Activated T-cell treated with anti-CD3 and anti-CD28 coated beads, Interleukin-2, amount 50 U/mL, for 48 hours (primary cell): ENCODE results near the gene HSPB1.
A peak's percentile ranks its signal among the peaks of the same experiment; 100 is the strongest.
"Not testable (repeated sequence)": the region's sequence is repeated elsewhere in the genome, so short reads cannot be mapped to it uniquely, and the experiment has no call there.

ENCODE experiments used
- DNase-seq, 2 experiments: peaks; one replicate each; pipeline ENCODE4 v3.0.0-alpha.2; 2020

The HSPB1 gene

GRCh38 chr7:76310102-76310957, 7.9 kb downstream of the HSPB1 start:
- DNase-seq = no peak

GRCh38 chr7:76311838-76312237, 9.4 kb downstream of the HSPB1 start:
- DNase-seq = not testable (repeated sequence)

- peak; percentile 97 to 99 for DNase-seq
These were observed 11.7 kb downstream of the HSPB1 start for GRCh38 chr7:76314042-76314721.

- DNase-seq = not testable (repeated sequence)
These were observed 12.3 kb downstream of the HSPB1 start for GRCh38 chr7:76314740-76315139.

- no peak for DNase-seq
These were observed 12.9 kb downstream of the HSPB1 start for GRCh38 chr7:76315364-76315763.

- no peak for DNase-seq
These were observed 14.7 kb downstream of the HSPB1 start for GRCh38 chr7:76316984-76317781.

- DNase-seq = peak; percentile 94 to 96
These were observed 15.5 kb downstream of the HSPB1 start for GRCh38 chr7:76317782-76318487.

GRCh38 chr7:76318488-76319353, 16.2 kb downstream of the HSPB1 start:
- peak; percentile 82 for DNase-seq

- DNase-seq = no peak
These were observed 22.6 kb downstream of the HSPB1 start for GRCh38 chr7:76325092-76325491.

- DNase-seq = no peak
These were observed 23.3 kb downstream of the HSPB1 start for GRCh38 chr7:76325811-76326210.

- DNase-seq = no peak
These were observed 24.3 kb downstream of the HSPB1 start for GRCh38 chr7:76326646-76327233.

- DNase-seq = no peak
These were observed 25.1 kb downstream of the HSPB1 start for GRCh38 chr7:76327610-76328009.

- no peak for DNase-seq
These were observed 25.9 kb downstream of the HSPB1 start for GRCh38 chr7:76328389-76328788.

- DNase-seq = no peak
These were observed 27.0 kb downstream of the HSPB1 start for GRCh38 chr7:76329479-76329878.

GRCh38 chr7:76330261-76330660, 27.8 kb downstream of the HSPB1 start:
- DNase-seq = no peak

GRCh38 chr7:76330673-76331072, 28.2 kb downstream of the HSPB1 start:
- no peak for DNase-seq

- no peak for DNase-seq
These were observed 29.6 kb downstream of the HSPB1 start for GRCh38 chr7:76332078-76332477.

GRCh38 chr7:76333511-76334101, 31.1 kb downstream of the HSPB1 start:
- DNase-seq = no peak

GRCh38 chr7:76334320-76334967, 32.0 kb downstream of the HSPB1 start:
- DNase-seq = no peak

GRCh38 chr7:76335417-76335816, 32.9 kb downstream of the HSPB1 start:
- DNase-seq = not testable (repeated sequence)
